ENCODE measurements around the gene ARHGAP36. TPM values are rescaled to one million over a fixed set of nuclear protein-coding genes. Genes with fewer than 3 reads are reported as not detected.
A peak's percentile ranks its signal among the peaks of the same experiment; 100 is the strongest.

ARHGAP36 gene
- total RNA-seq, 1 donor from 2014 or later: not detected

GRCh38 chrX:131083510-131084142, 25.5 kb downstream of the ARHGAP36 start:
- H2AFZ ChIP-seq (replicated peaks): no peak overlapping the region
- H3K79me2 ChIP-seq (ENCODE audit: low read depth): no peaks in the 10 kb centered on the region
- H3K4me2 ChIP-seq: peak overlapping the region; percentile 71
- H3K27ac ChIP-seq: no peak overlapping the region
- peaks cover 3% of the 10 kb centered on the region for H3K36me3 Mint-ChIP-seq
- TF ChIP-seq CTCF (IDR thresholded peaks at IDR 0.05): no peak
- peak; percentile 47 for TF ChIP-seq EZH2phosphoT487 (IDR thresholded peaks at IDR 0.05)
- TF ChIP-seq EZH2 (IDR thresholded peaks at IDR 0.05): peak; percentile 2
- no peaks in the 10 kb centered on the region for H3K36me3 ChIP-seq
- peaks cover 93% of the 10 kb centered on the region for H3K27me3 ChIP-seq
- peaks cover 12% of the 10 kb centered on the region for H3F3A ChIP-seq (ENCODE audit: low read depth)
- peaks cover 73% of the 10 kb centered on the region for H3K27me3 Mint-ChIP-seq (ENCODE audit: insufficient read depth, low read depth)
- no peak overlapping the region for H3K9ac ChIP-seq
- H3K27ac Mint-ChIP-seq: no peak overlapping the region
- H3K4me3 ChIP-seq: peak overlapping the region; percentile 26
- H3K9me3 Mint-ChIP-seq: peaks cover 16% of the 10 kb centered on the region
- DNase-seq (ENCODE audit: low spot score): peak; percentile 45
- H3K4me1 Mint-ChIP-seq: peaks cover 23% of the 10 kb centered on the region
- no peaks in the 10 kb centered on the region for H3K9me3 ChIP-seq (ENCODE audit: low read depth)
- peak overlapping the region; percentile 79 for H3K4me3 Mint-ChIP-seq
- H3K4me1 ChIP-seq: no peaks in the 10 kb centered on the region
- H4K20me1 ChIP-seq (ENCODE audit: low read depth): peaks cover 10% of the 10 kb centered on the region

- Mint-ChIP-seq H3K27ac (no peak overlapping the region), H3K27me3 (ENCODE audit: insufficient read depth, low read depth) (peaks cover 71% of the 10 kb centered on the region), H3K4me3 (no peak overlapping the region), H3K9me3 (peaks cover 16% of the 10 kb centered on the region), H3K4me1 (peaks cover 23% of the 10 kb centered on the region), H3K36me3 (peaks cover 3% of the 10 kb centered on the region)
- Histone ChIP-seq H3K27ac (no peak overlapping the region), H3K9me3 (ENCODE audit: low read depth) (no peaks in the 10 kb centered on the region), H4K20me1 (ENCODE audit: low read depth) (peaks cover 10% of the 10 kb centered on the region), H3F3A (ENCODE audit: low read depth) (peaks cover 12% of the 10 kb centered on the region), H3K4me3 (peak overlapping the region; percentile 26), H3K4me1 (no peaks in the 10 kb centered on the region), H2AFZ (replicated peaks) (no peak overlapping the region), H3K79me2 (ENCODE audit: low read depth) (no peaks in the 10 kb centered on the region), H3K9ac (no peak overlapping the region), H3K36me3 (no peaks in the 10 kb centered on the region), H3K27me3 (peaks cover 91% of the 10 kb centered on the region), H3K4me2 (peak overlapping the region; percentile 71)
- DNase-seq (ENCODE audit: low spot score): no peak
- TF ChIP-seq EZH2phosphoT487 (IDR thresholded peaks at IDR 0.05) (no peak), EZH2 (IDR thresholded peaks at IDR 0.05) (no peak)
Observed at GRCh38 chrX:131084145-131084544, 26.0 kb downstream of the ARHGAP36 start.

DNA sequence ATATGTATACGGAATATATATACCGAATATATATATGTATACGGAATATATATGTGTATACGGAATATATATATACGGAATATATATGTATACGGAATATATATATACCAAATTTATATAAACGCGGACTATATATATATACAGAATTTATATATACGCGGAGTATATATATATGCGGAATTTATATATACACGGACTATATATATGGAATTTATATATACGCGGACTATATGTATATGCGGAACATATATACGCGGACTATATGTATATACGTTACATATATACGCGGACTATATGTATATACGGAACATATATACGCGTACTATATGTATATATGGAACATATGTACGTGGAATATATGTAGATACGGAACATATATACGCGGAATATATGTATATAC, 78.6 kb downstream of the ARHGAP36 start:
- Mint-ChIP-seq H3K9me3 (no peaks in the 10 kb centered on the region), H3K36me3 (no peaks in the 10 kb centered on the region), H3K27me3 (ENCODE audit: insufficient read depth, low read depth) (peaks cover 2% of the 10 kb centered on the region), H3K4me3 (no peak overlapping the region), H3K4me1 (no peaks in the 10 kb centered on the region), H3K27ac (no peak overlapping the region)
- no peak overlapping the region for H3K4me3 ChIP-seq
- H3K27me3 ChIP-seq: no peaks in the 10 kb centered on the region
- H3F3A ChIP-seq (ENCODE audit: low read depth): peaks cover 23% of the 10 kb centered on the region
- no peak for DNase-seq (ENCODE audit: low spot score)
- peaks cover 7% of the 10 kb centered on the region for H3K9me3 ChIP-seq (ENCODE audit: low read depth)
- H2AFZ ChIP-seq (replicated peaks): no peak overlapping the region
- no peak overlapping the region for H3K4me2 ChIP-seq
- H3K9ac ChIP-seq: no peak overlapping the region
- H3K79me2 ChIP-seq (ENCODE audit: low read depth): no peaks in the 10 kb centered on the region
- no peaks in the 10 kb centered on the region for H3K4me1 ChIP-seq
- H3K27ac ChIP-seq: no peak overlapping the region
- no peaks in the 10 kb centered on the region for H3K36me3 ChIP-seq
- no peaks in the 10 kb centered on the region for H4K20me1 ChIP-seq (ENCODE audit: low read depth)
- TF ChIP-seq EZH2phosphoT487 (IDR thresholded peaks at IDR 0.05) (no peak), EZH2 (IDR thresholded peaks at IDR 0.05) (no peak), CTCF (IDR thresholded peaks at IDR 0.05) (no peak)

GRCh38 chrX:131139072-131139471, 80.9 kb downstream of the ARHGAP36 start:
- H3K4me3 Mint-ChIP-seq: no peak overlapping the region
- H3K4me2 ChIP-seq: no peak overlapping the region
- no peak for TF ChIP-seq EZH2 (IDR thresholded peaks at IDR 0.05)
- no peak for TF ChIP-seq CTCF (IDR thresholded peaks at IDR 0.05)
- TF ChIP-seq EZH2phosphoT487 (IDR thresholded peaks at IDR 0.05): no peak
- H3K9ac ChIP-seq: no peak overlapping the region
- no peaks in the 10 kb centered on the region for H3K36me3 Mint-ChIP-seq
- H3K27ac Mint-ChIP-seq: no peak overlapping the region
- H3K9me3 ChIP-seq (ENCODE audit: low read depth): peaks cover 15% of the 10 kb centered on the region
- no peaks in the 10 kb centered on the region for H4K20me1 ChIP-seq (ENCODE audit: low read depth)
- H3K27me3 Mint-ChIP-seq (ENCODE audit: insufficient read depth, low read depth): peaks cover 2% of the 10 kb centered on the region
- no peak overlapping the region for H3K4me3 ChIP-seq
- no peak for DNase-seq (ENCODE audit: low spot score)
- H3K4me1 Mint-ChIP-seq: no peaks in the 10 kb centered on the region
- H3K36me3 ChIP-seq: no peaks in the 10 kb centered on the region
- peaks cover 23% of the 10 kb centered on the region for H3F3A ChIP-seq (ENCODE audit: low read depth)
- H3K4me1 ChIP-seq: no peaks in the 10 kb centered on the region
- no peaks in the 10 kb centered on the region for H3K9me3 Mint-ChIP-seq
- no peaks in the 10 kb centered on the region for H3K27me3 ChIP-seq
- H2AFZ ChIP-seq (replicated peaks): no peak overlapping the region
- no peak overlapping the region for H3K27ac ChIP-seq
- H3K79me2 ChIP-seq (ENCODE audit: low read depth): no peaks in the 10 kb centered on the region
